HEK293 (cell line): ENCODE results near the gene ZNF223.

Source experiments
- FEZF1 ChIP-seq: fragments of 450-650 bp; formaldehyde crosslinking; IDR thresholded peaks from 2 replicates; pipeline ENCODE4 v1.5.1; 2016; ENCODE audit warnings: missing biosample characterization, missing genetic modification characterization
- GLI4 ChIP-seq: fragments of 450-650 bp; formaldehyde crosslinking; IDR thresholded peaks from 2 replicates; pipeline ENCODE4 v1.5.1; 2016; ENCODE audit warnings: missing biosample characterization, missing genetic modification characterization
- GLIS2 ChIP-seq: fragments of 450-650 bp; formaldehyde crosslinking; IDR thresholded peaks from 2 replicates; pipeline ENCODE4 v1.5.1; 2016; ENCODE audit warnings: missing biosample characterization, missing genetic modification characterization
- HOXC10 ChIP-seq: sonication (generic); formaldehyde crosslinking; IDR thresholded peaks from 2 replicates; pipeline ENCODE4 v1.8.1; 2023; ENCODE audit warnings: mild to moderate bottlenecking, missing genetic modification reagents
- KLF1 ChIP-seq: fragments of 450-650 bp; formaldehyde crosslinking; IDR thresholded peaks from 2 replicates; pipeline ENCODE4 v1.5.1; 2016; ENCODE audit warnings: missing biosample characterization, missing genetic modification characterization
- MYNN ChIP-seq: fragments of 450-650 bp; formaldehyde crosslinking; IDR thresholded peaks from 2 replicates; pipeline ENCODE4 v1.5.1; 2016; ENCODE audit warnings: missing biosample characterization, missing genetic modification characterization, borderline replicate concordance
- MZF1 ChIP-seq: fragments of 450-650 bp; formaldehyde crosslinking; IDR thresholded peaks from 2 replicates; pipeline ENCODE4 v1.5.1; 2017; ENCODE audit warnings: missing biosample characterization, missing genetic modification characterization, borderline replicate concordance
- PRDM1 ChIP-seq: fragments of 450-650 bp; formaldehyde crosslinking; IDR thresholded peaks from 2 replicates; pipeline ENCODE4; 2016; ENCODE audit warnings: missing biosample characterization, missing genetic modification characterization
- PRDM10 ChIP-seq: fragments of 450-650 bp; formaldehyde crosslinking; IDR thresholded peaks from 2 replicates; pipeline ENCODE4 v1.5.1; 2016; ENCODE audit warnings: missing biosample characterization, missing genetic modification characterization
- SETDB1 ChIP-seq: IDR thresholded peaks from one replicate; pipeline ENCODE4 v1.6.1; 2017; ENCODE audit warnings: mild to moderate bottlenecking, low read length, moderate library complexity, mixed read lengths; ENCODE audit not compliant: insufficient read length
- TRIM28 ChIP-seq: IDR thresholded peaks from 2 replicates; pipeline ENCODE4 v1.6.1; 2011; ENCODE audit warnings: low read length, control low read depth, borderline replicate concordance
- ZFP3 ChIP-seq: fragments of 450-650 bp; formaldehyde crosslinking; IDR thresholded peaks from 2 replicates; pipeline ENCODE4 v1.5.1; 2016; ENCODE audit warnings: low read depth, missing biosample characterization, missing genetic modification characterization
- ZNF112 ChIP-seq: fragments of 450-650 bp; formaldehyde crosslinking; IDR thresholded peaks from 2 replicates; pipeline ENCODE4 v1.5.0; 2017; ENCODE audit warnings: missing biosample characterization, missing genetic modification characterization
- ZNF169 ChIP-seq: fragments of 450-650 bp; formaldehyde crosslinking; IDR thresholded peaks from 2 replicates; pipeline ENCODE4 v1.5.1; 2016; ENCODE audit warnings: missing biosample characterization, missing genetic modification characterization
- ZNF2 ChIP-seq: fragments of 450-650 bp; formaldehyde crosslinking; IDR thresholded peaks from 2 replicates; pipeline ENCODE4 v1.5.1; 2016; ENCODE audit warnings: missing biosample characterization, missing genetic modification characterization
- ZNF202 ChIP-seq: fragments of 450-650 bp; formaldehyde crosslinking; IDR thresholded peaks from 2 replicates; pipeline ENCODE4 v1.5.1; 2016; ENCODE audit warnings: missing biosample characterization, missing genetic modification characterization, borderline replicate concordance
- ZNF239 ChIP-seq: fragments of 450-650 bp; formaldehyde crosslinking; IDR thresholded peaks from 2 replicates; pipeline ENCODE4 v1.5.1; 2016; ENCODE audit warnings: missing biosample characterization, missing genetic modification characterization
- ZNF280C ChIP-seq: fragments of 450-650 bp; formaldehyde crosslinking; IDR thresholded peaks from 2 replicates; pipeline ENCODE4 v1.5.1; 2016; ENCODE audit warnings: missing biosample characterization, missing genetic modification characterization
- ZNF302 ChIP-seq: fragments of 450-650 bp; formaldehyde crosslinking; IDR thresholded peaks from 2 replicates; pipeline ENCODE4 v1.5.1; 2016; ENCODE audit warnings: missing biosample characterization, missing genetic modification characterization, low read depth
- ZNF324 ChIP-seq: fragments of 450-650 bp; formaldehyde crosslinking; IDR thresholded peaks from 2 replicates; pipeline ENCODE4 v1.5.1; 2016; ENCODE audit warnings: missing biosample characterization, missing genetic modification characterization
- ZNF366 ChIP-seq: fragments of 450-650 bp; formaldehyde crosslinking; conservative IDR thresholded peaks from 2 replicates; pipeline ENCODE4 v1.5.1; 2016; ENCODE audit warnings: missing biosample characterization, missing genetic modification characterization
- ZNF423 ChIP-seq: fragments of 450-650 bp; formaldehyde crosslinking; IDR thresholded peaks from 2 replicates; pipeline ENCODE4 v1.5.1; 2016; ENCODE audit warnings: missing biosample characterization, missing genetic modification characterization
- ZNF449 ChIP-seq: fragments of 450-650 bp; formaldehyde crosslinking; IDR thresholded peaks from 2 replicates; pipeline ENCODE4 v1.5.1; 2017; ENCODE audit warnings: missing biosample characterization, mild to moderate bottlenecking, missing genetic modification characterization, moderate library complexity
- ZNF514 ChIP-seq: fragments of 450-650 bp; formaldehyde crosslinking; IDR thresholded peaks from 2 replicates; pipeline ENCODE4 v1.5.1; 2016; ENCODE audit warnings: missing biosample characterization, missing genetic modification characterization
- ZNF549 ChIP-seq: fragments of 450-650 bp; IDR thresholded peaks from 2 replicates; pipeline ENCODE4 v1.5.1; 2018; ENCODE audit warnings: missing biosample characterization, missing genetic modification characterization, mild to moderate bottlenecking, inconsistent platforms, moderate library complexity
- ZNF621 ChIP-seq: fragments of 450-650 bp; formaldehyde crosslinking; IDR thresholded peaks from 2 replicates; pipeline ENCODE4 v1.5.1; 2017; ENCODE audit warnings: missing biosample characterization, missing genetic modification characterization
- ZNF658 ChIP-seq: fragments of 450-650 bp; formaldehyde crosslinking; IDR thresholded peaks from 2 replicates; pipeline ENCODE4; 2016; ENCODE audit warnings: missing biosample characterization, missing genetic modification characterization
- ZNF677 ChIP-seq: fragments of 450-650 bp; IDR thresholded peaks from 2 replicates; pipeline ENCODE4 v1.5.0; 2018; ENCODE audit warnings: missing biosample characterization, mild to moderate bottlenecking, missing genetic modification characterization, moderate library complexity
- ZNF701 ChIP-seq: fragments of 450-650 bp; formaldehyde crosslinking; IDR thresholded peaks from 2 replicates; pipeline ENCODE4 v1.5.1; 2016; ENCODE audit warnings: missing biosample characterization, missing genetic modification characterization
- ZSCAN30 ChIP-seq: fragments of 450-650 bp; IDR thresholded peaks from 2 replicates; pipeline ENCODE4 v1.5.1; 2018; ENCODE audit warnings: missing biosample characterization, mild to moderate bottlenecking, missing genetic modification characterization, moderate library complexity
- ZXDB ChIP-seq: fragments of 450-650 bp; formaldehyde crosslinking; IDR thresholded peaks from 2 replicates; pipeline ENCODE4 v1.5.1; 2016; ENCODE audit warnings: missing biosample characterization, missing genetic modification characterization
- TF ChIP-seq, protein P1 (sequence below): fragments of 450-650 bp; formaldehyde crosslinking; IDR thresholded peaks from 2 replicates; pipeline ENCODE4 v1.5.1; 2016; ENCODE audit warnings: missing biosample characterization, missing genetic modification characterization
- TF ChIP-seq, protein P2 (sequence below): fragments of 450-650 bp; formaldehyde crosslinking; IDR thresholded peaks from 2 replicates; pipeline ENCODE4 v1.5.1; 2016; ENCODE audit warnings: missing biosample characterization, missing genetic modification characterization

ZNF223 gene

DNA sequence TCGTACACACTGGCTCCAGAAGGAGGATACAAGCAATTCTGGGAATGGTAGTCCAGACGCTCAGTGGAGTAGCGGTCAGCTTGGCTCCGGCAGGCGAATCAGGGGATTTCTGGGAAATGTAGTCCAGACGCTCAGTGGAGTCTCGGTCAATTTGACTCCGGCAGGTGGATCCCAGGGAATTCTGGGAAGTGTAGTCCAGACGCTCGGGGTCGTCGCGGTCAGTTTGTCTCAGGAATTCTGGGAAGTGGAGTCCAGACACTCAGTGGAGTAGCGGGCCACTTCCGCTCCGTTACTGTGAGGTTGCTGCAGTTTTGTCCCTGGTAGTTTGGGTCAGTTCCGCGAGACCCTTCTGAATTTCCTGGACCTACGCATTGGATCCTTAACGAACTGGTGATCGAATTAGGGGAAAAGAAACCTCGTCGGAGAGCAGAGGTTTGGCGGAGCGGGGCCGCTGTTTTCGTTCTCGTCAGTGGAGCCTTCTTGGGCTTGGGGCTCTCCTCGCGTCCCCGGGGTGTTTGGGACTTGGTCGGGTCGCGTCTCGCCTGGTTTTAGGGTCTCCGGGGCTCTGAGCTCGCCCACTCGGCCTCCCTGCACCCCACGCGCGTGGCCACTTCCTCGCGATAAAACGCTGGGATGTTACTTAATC, 61.4 kb downstream of the ZNF223 start, which contains the start of gene ZNF225 (continued):
- TF ChIP-seq ZNF239 (tag by site-specific recombination) (no peak), FEZF1 (tag by site-specific recombination) (no peak; the same call in 1 of the 2 replicates), ZNF366 (tag by site-specific recombination) (no peak), ZNF202 (tag by site-specific recombination) (no peak), SETDB1 (no peak), ZNF677 (tag by site-specific recombination) (no peak), ZNF280C (tag by site-specific recombination) (no peak), ZFP3 (tag by site-specific recombination) (no peak), ZNF112 (tag by site-specific recombination) (no peak), GLI4 (no peak), ZNF324 (tag by site-specific recombination) (peak; percentile 79; the same call in 1 of the 2 replicates), ZNF658 (no peak), HOXC10 (CRISPR knock-in tag) (no peak), ZNF169 (0 out of 2 replicates have a peak, but pooled peaks have one; percentile 49), ZNF302 (tag by site-specific recombination) (no peak), ZSCAN30 (tag by site-specific recombination) (peak; percentile 41; the same call in 1 of the 2 replicates), ZNF2 (peak; percentile 97), PRDM1 (tag by site-specific recombination) (no peak), ZNF701 (tag by site-specific recombination) (no peak), KLF1 (tag by site-specific recombination) (no peak), ZNF549 (tag by site-specific recombination) (no peak), MYNN (tag by site-specific recombination) (no peak), ZNF449 (tag by site-specific recombination) (peak; percentile 44; the same call in 1 of the 2 replicates), GLIS2 (no peak), MZF1 (peak; percentile 30), ZNF514 (tag by site-specific recombination) (no peak), ZXDB (tag by site-specific recombination) (peak; percentile 98), TRIM28 (no peak), ZNF621 (tag by site-specific recombination) (no peak), ZNF423 (tag by site-specific recombination) (no peak), PRDM10 (tag by site-specific recombination) (peak; percentile 95)
- TF ChIP-seq, protein P1, sequence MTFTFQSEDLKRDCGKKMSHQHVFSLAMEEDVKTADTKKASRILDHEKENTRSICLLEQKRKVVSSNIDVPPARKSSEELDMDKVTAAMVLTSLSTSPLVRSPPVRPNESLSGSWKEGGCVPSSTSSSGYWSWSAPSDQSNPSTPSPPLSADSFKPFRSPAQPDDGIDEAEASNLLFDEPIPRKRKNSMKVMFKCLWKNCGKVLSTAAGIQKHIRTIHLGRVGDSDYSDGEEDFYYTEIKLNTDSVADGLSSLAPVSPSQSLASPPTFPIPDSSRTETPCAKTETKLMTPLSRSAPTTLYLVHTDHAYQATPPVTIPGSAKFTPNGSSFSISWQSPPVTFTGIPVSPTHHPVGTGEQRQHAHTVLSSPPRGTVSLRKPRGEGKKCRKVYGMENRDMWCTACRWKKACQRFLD (tag by site-specific recombination) = no peak
- TF ChIP-seq, protein P2, sequence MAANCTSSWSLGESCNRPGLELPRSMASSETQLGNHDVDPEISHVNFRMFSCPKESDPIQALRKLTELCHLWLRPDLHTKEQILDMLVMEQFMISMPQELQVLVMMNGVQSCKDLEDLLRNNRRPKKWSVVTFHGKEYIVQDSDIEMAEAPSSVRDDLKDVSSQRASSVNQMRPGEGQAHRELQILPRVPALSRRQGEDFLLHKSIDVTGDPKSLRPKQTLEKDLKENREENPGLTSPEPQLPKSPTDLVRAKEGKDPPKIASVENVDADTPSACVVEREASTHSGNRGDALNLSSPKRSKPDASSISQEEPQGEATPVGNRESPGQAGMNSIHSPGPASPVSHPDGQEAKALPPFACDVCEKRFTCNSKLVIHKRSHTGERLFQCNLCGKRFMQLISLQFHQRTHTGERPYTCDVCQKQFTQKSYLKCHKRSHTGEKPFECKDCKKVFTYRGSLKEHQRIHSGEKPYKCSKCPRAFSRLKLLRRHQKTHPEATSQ = no peak; the same call in 1 of the 2 replicates
